ENCODE measurements around the gene AHR. TPM values are rescaled to one million over a fixed set of nuclear protein-coding genes. Genes with fewer than 3 reads are reported as not detected.
A peak's percentile ranks its signal among the peaks of the same experiment; 100 is the strongest.

The AHR gene
- total RNA-seq, 4 donors from 2014 or later: 12.0 to 13.6 (median 13.1) TPM

- intact Hi-C loops (cut with DNase I; ENCODE audit: low total_unique reads): no loop called here
- Histone ChIP-seq H3K9me3 (no peaks in the 10 kb centered on the region), H3K4me1 (peaks cover 0 to 8% of the 10 kb centered on the region in 2 donors), H3K27ac (no peak overlapping the region), H3K27me3 (no peaks in the 10 kb centered on the region), H3K36me3 (no peaks in the 10 kb centered on the region), H3K4me3 (no peak overlapping the region)
- in situ Hi-C loops (cut with MboI; ENCODE audit: low sequenced_read_pairs in 4 of 4): no loop called here
- DNase-seq (no peak), ATAC-seq (no peak)
- TF ChIP-seq POLR2A (IDR thresholded peaks at IDR 0.05) (no peak), CTCF (IDR thresholded peaks at IDR 0.05 in 4 of 5, conservative IDR thresholded peaks at IDR 0.05 in 1 of 5) (no peak)
Observed at GRCh38 chr7:17336168-17336567, 37.7 kb downstream of the AHR start.

GRCh38 chr7:17339139-17339538 is 40.7 kb downstream of the AHR start:
- Histone ChIP-seq H3K27ac (no peak overlapping the region), H3K27me3 (no peaks in the 10 kb centered on the region)
- in situ Hi-C loops (cut with MboI; ENCODE audit: low sequenced_read_pairs in 4 of 4): no loop called here

GRCh38 chr7:17339952-17340351 is 41.5 kb downstream of the AHR start:
- Histone ChIP-seq H3K27me3 (no peaks in the 10 kb centered on the region), H3K36me3 (no peaks in the 10 kb centered on the region), H3K4me3 (no peak overlapping the region), H3K4me1 (peaks cover 0 to 8% of the 10 kb centered on the region in 2 donors), H3K9me3 (no peaks in the 10 kb centered on the region), H3K27ac (no peak overlapping the region)
- ATAC-seq: no peak
- intact Hi-C loops (cut with DNase I; ENCODE audit: low total_unique reads) (loop anchor here (2.0 kb wide), 1 partner anchor 15 kb away; no protein-coding TSS in a partner anchor), in situ Hi-C loops (cut with MboI; ENCODE audit: low sequenced_read_pairs in 4 of 4) (no loop called here)
- no peak for DNase-seq
- TF ChIP-seq POLR2A (IDR thresholded peaks at IDR 0.05) (no peak), CTCF (IDR thresholded peaks at IDR 0.05 in 4 of 5, conservative IDR thresholded peaks at IDR 0.05 in 1 of 5) (no peak)

More at GRCh38 chr7:17339139-17339538, 40.7 kb downstream of the AHR start:
- TF ChIP-seq CTCF (IDR thresholded peaks at IDR 0.05 in 4 of 5, conservative IDR thresholded peaks at IDR 0.05 in 1 of 5) (no peak), POLR2A (IDR thresholded peaks at IDR 0.05) (no peak)
- peaks cover 0 to 8% of the 10 kb centered on the region in 2 donors for H3K4me1 ChIP-seq
- no peaks in the 10 kb centered on the region for H3K9me3 ChIP-seq
- DNase-seq: no peak
- no peak overlapping the region for H3K4me3 ChIP-seq
- intact Hi-C loops (cut with DNase I; ENCODE audit: low total_unique reads): loop anchor here (2.0 kb wide), 1 partner anchor 14 kb away; no protein-coding TSS in a partner anchor
- peak in 1 of 2 donors; percentile 58 for ATAC-seq
- H3K36me3 ChIP-seq: no peaks in the 10 kb centered on the region

GRCh38 chr7:17340655-17341054 is 42.2 kb downstream of the AHR start:
- H3K27ac ChIP-seq: no peak overlapping the region
- DNase-seq: no peak
- no peaks in the 10 kb centered on the region for H3K36me3 ChIP-seq
- intact Hi-C loops (cut with DNase I; ENCODE audit: low total_unique reads): no loop called here
- no peaks in the 10 kb centered on the region for H3K9me3 ChIP-seq
- no peak overlapping the region for H3K4me3 ChIP-seq
- H3K4me1 ChIP-seq: peaks cover 0 to 8% of the 10 kb centered on the region in 2 donors
- in situ Hi-C loops (cut with MboI; ENCODE audit: low sequenced_read_pairs in 4 of 4): no loop called here
- ATAC-seq: no peak
- no peak for TF ChIP-seq POLR2A (IDR thresholded peaks at IDR 0.05)
- no peak for TF ChIP-seq CTCF (IDR thresholded peaks at IDR 0.05 in 4 of 5, conservative IDR thresholded peaks at IDR 0.05 in 1 of 5)
- H3K27me3 ChIP-seq: no peaks in the 10 kb centered on the region

- H3K4me3 ChIP-seq: no peak overlapping the region
- no peaks in the 10 kb centered on the region for H3K27me3 ChIP-seq
- intact Hi-C loops (cut with DNase I; ENCODE audit: low total_unique reads) (no loop called here), in situ Hi-C loops (cut with MboI; ENCODE audit: low sequenced_read_pairs in 4 of 4) (no loop called here)
- DNase-seq: no peak
- H3K9me3 ChIP-seq: no peaks in the 10 kb centered on the region
- TF ChIP-seq CTCF (IDR thresholded peaks at IDR 0.05 in 4 of 5, conservative IDR thresholded peaks at IDR 0.05 in 1 of 5) (no peak), POLR2A (IDR thresholded peaks at IDR 0.05) (no peak)
- ATAC-seq: no peak
- H3K36me3 ChIP-seq: no peaks in the 10 kb centered on the region
- H3K4me1 ChIP-seq: peaks cover 0 to 8% of the 10 kb centered on the region in 2 donors
- no peak overlapping the region for H3K27ac ChIP-seq
Observed at GRCh38 chr7:17342756-17343155, 44.3 kb downstream of the AHR start.

All from gastrocnemius medialis (tissue), 4 donors.